H1 (cell line): ENCODE results near the gene GANC. TPM values are rescaled to one million over a fixed set of nuclear protein-coding genes. Genes with fewer than 3 reads are reported as not detected.

ENCODE experiments used
- CTCF ChIA-PET: fragments of 300-600 bp; sonication (Branson Sonifier 250); formaldehyde crosslinking; loops from one replicate; lab custom pipeline; 2021; ENCODE audit not compliant: partially characterized antibody; lab: Charles Lee
- POLR2A ChIA-PET: fragments of 300-600 bp; sonication (Branson Sonifier 250); formaldehyde crosslinking; loops from one replicate; lab custom pipeline; 2021; ENCODE audit warnings: inconsistent platforms; ENCODE audit not compliant: partially characterized antibody; lab: Charles Lee
- DNase-seq, 2 experiments: peaks; one replicate each; pipeline versions ENCODE4 v3.0.0 to v3.0.0-alpha.2; 2010 to 2022; ENCODE audit warnings: low spot score in 2 of 2, low read depth in 1 of 2, mixed read lengths in 1 of 2
- FAIRE-seq: peaks from 2 replicates; lab custom pipeline; 2011; peaks lifted over from hg19 to GRCh38; lab: Jason Lieb, UNC
- H2AFZ ChIP-seq: 2 replicates; pipeline ENCODE4 v1.8.1; 2012; ENCODE audit warnings: low read length, inconsistent platforms
- H2AK5ac ChIP-seq: 2 replicates; pipeline ENCODE4 v1.6.1; 2013; ENCODE audit warnings: low read depth, low read length
- H2BK120ac ChIP-seq: replicated peaks from 2 replicates; pipeline ENCODE3; 2013; ENCODE audit warnings: low read depth, low read length, inconsistent platforms
- H2BK12ac ChIP-seq: 2 replicates; pipeline ENCODE4 v1.6.1; 2013; ENCODE audit warnings: low read depth, low read length
- H2BK15ac ChIP-seq: 2 replicates; pipeline ENCODE4 v1.6.1; 2013; ENCODE audit warnings: low read length
- H2BK20ac ChIP-seq: 2 replicates; pipeline ENCODE4 v1.6.1; 2013; ENCODE audit warnings: low read length
- H2BK5ac ChIP-seq: 2 replicates; pipeline ENCODE4 v1.6.1; 2013; ENCODE audit warnings: low read depth, low read length
- H3K14ac ChIP-seq: 2 replicates; pipeline ENCODE4 v1.6.1; 2013; ENCODE audit warnings: inconsistent platforms; ENCODE audit not compliant: insufficient read length
- H3K18ac ChIP-seq: 2 replicates; pipeline ENCODE4 v1.6.1; 2013; ENCODE audit warnings: low read length; ENCODE audit errors: extremely low read depth
- H3K23ac ChIP-seq: 2 replicates; pipeline ENCODE4 v1.6.1; 2013; ENCODE audit warnings: inconsistent platforms; ENCODE audit not compliant: insufficient read length
- H3K23me2 ChIP-seq: 2 replicates; pipeline ENCODE4 v1.6.1; 2013; ENCODE audit warnings: low read depth, low read length
- H3K27ac ChIP-seq: 2 replicates; pipeline ENCODE4 v1.6.1; 2011; ENCODE audit warnings: low read depth, low read length, inconsistent platforms
- H3K27me3 ChIP-seq, 4 experiments: replicated peaks in 1 of 4; 1 replicate in 1 of 4; 2 replicates in 3 of 4; pipeline versions ENCODE4 v1.6.1 to v1.8.1; 2011 to 2013; ENCODE audit warnings: low read length in 3 of 4, mild to moderate bottlenecking in 3 of 4, inconsistent platforms in 2 of 4, mixed read lengths in 2 of 4, moderate library complexity in 1 of 4; ENCODE audit not compliant: control insufficient read depth in 3 of 4, insufficient read depth in 3 of 4; ENCODE audit errors: extremely low read depth in 1 of 4
- H3K36me3 ChIP-seq, 4 experiments: 2 replicates each; pipeline versions ENCODE4 v1.6.1 to v1.8.1; 2011 to 2013; ENCODE audit warnings: mild to moderate bottlenecking in 4 of 4, low read length in 3 of 4, moderate library complexity in 2 of 4, control low read depth in 1 of 4, inconsistent platforms in 1 of 4; ENCODE audit not compliant: insufficient read depth in 4 of 4, control insufficient read depth in 2 of 4
- H3K4ac ChIP-seq: replicated peaks from 2 replicates; pipeline ENCODE3; 2013; ENCODE audit warnings: low read length, low read depth, mixed read lengths, inconsistent platforms; ENCODE audit not compliant: insufficient read length
- H3K4me1 ChIP-seq, 4 experiments: replicated peaks in 1 of 4; 1 replicate in 1 of 4; 2 replicates in 3 of 4; pipeline versions ENCODE4 v1.6.1 to v1.8.1; 2011 to 2013; ENCODE audit warnings: low read length in 3 of 4, inconsistent platforms in 2 of 4, mixed read lengths in 1 of 4; ENCODE audit not compliant: insufficient read depth in 4 of 4, control insufficient read depth in 3 of 4
- H3K4me2 ChIP-seq, 2 experiments: 2 replicates each; pipeline versions ENCODE4 v1.6.1 to v1.8.1; 2011 to 2013; ENCODE audit warnings: low read depth in 2 of 2, low read length in 2 of 2, control low read depth in 1 of 2, inconsistent platforms in 1 of 2, mild to moderate bottlenecking in 1 of 2; ENCODE audit not compliant: insufficient read depth in 1 of 2
- H3K4me3 ChIP-seq, 4 experiments: fragments of 200-600, 300-600 bp in 1 of 4; sonication (generic), shearing (Covaris generic), sonication (Bioruptor Twin) in 1 of 4; 2 replicates each; pipeline versions ENCODE4 v1.5.1 to v1.8.1; 2011 to 2016; ENCODE audit warnings: low read length in 4 of 4, low read depth in 3 of 4, control low read depth in 2 of 4, inconsistent platforms in 2 of 4, mild to moderate bottlenecking in 2 of 4, mixed read lengths in 1 of 4, moderate library complexity in 1 of 4; ENCODE audit not compliant: insufficient read depth in 2 of 4; ENCODE audit errors: extremely low read depth in 1 of 4
- H3K56ac ChIP-seq: replicated peaks from 2 replicates; pipeline ENCODE3; 2013; ENCODE audit warnings: low read depth, mild to moderate bottlenecking, mixed read lengths, low read length, inconsistent platforms; ENCODE audit not compliant: insufficient read length
- H3K79me1 ChIP-seq: 2 replicates; pipeline ENCODE4 v1.6.1; 2013; ENCODE audit warnings: low read depth, low read length, control low read depth
- H3K79me2 ChIP-seq, 2 experiments: 2 replicates each; pipeline versions ENCODE4 v1.6.1 to v1.8.1; 2012 to 2013; ENCODE audit warnings: low read length in 2 of 2, mild to moderate bottlenecking in 2 of 2, inconsistent platforms in 1 of 2; ENCODE audit not compliant: insufficient read depth in 2 of 2, control insufficient read depth in 1 of 2
- H3K9ac ChIP-seq, 4 experiments: replicated peaks in 1 of 4; 1 replicate in 1 of 4; 2 replicates in 3 of 4; pipeline versions ENCODE4 v1.6.1 to v1.8.1; 2011 to 2013; ENCODE audit warnings: low read depth in 3 of 4, low read length in 3 of 4, control low read depth in 2 of 4, mild to moderate bottlenecking in 2 of 4, moderate library complexity in 2 of 4, inconsistent platforms in 1 of 4; ENCODE audit errors: extremely low read depth in 1 of 4
- H3K9me3 ChIP-seq, 2 experiments: 2 replicates each; pipeline versions ENCODE4 v1.6.1 to v1.8.1; 2012 to 2013; ENCODE audit warnings: mild to moderate bottlenecking in 2 of 2, moderate library complexity in 2 of 2, control low read depth in 1 of 2, inconsistent platforms in 1 of 2, low read depth in 1 of 2, low read length in 1 of 2, mixed read lengths in 1 of 2; ENCODE audit not compliant: insufficient read depth in 2 of 2
- H4K20me1 ChIP-seq, 2 experiments: replicated peaks in 1 of 2; 2 replicates each; pipeline versions ENCODE3 to v1.8.1; 2011 to 2013; ENCODE audit warnings: inconsistent platforms in 2 of 2, low read length in 2 of 2, mild to moderate bottlenecking in 1 of 2; ENCODE audit not compliant: insufficient read depth in 2 of 2, control insufficient read depth in 1 of 2
- H4K5ac ChIP-seq: 2 replicates; pipeline ENCODE4 v1.6.1; 2013; ENCODE audit warnings: low read length, low read depth, mixed read lengths, inconsistent platforms; ENCODE audit not compliant: insufficient read length
- H4K8ac ChIP-seq: 2 replicates; pipeline ENCODE4 v1.8.0; 2013; ENCODE audit warnings: mild to moderate bottlenecking, moderate library complexity, low read length, inconsistent platforms; ENCODE audit not compliant: insufficient read depth; ENCODE audit errors: extremely low read depth
- H4K91ac ChIP-seq: replicated peaks from 2 replicates; pipeline ENCODE3; 2013; ENCODE audit warnings: low read length, mixed read lengths, inconsistent platforms; ENCODE audit not compliant: insufficient read length
- ATF2 ChIP-seq: IDR thresholded peaks from 2 replicates; pipeline ENCODE4 v1.6.1; 2012; ENCODE audit warnings: low read length, inconsistent platforms
- BACH1 ChIP-seq: IDR thresholded peaks from 2 replicates; pipeline ENCODE4 v1.6.1; 2012; ENCODE audit warnings: low read length, improper control_type of control experiment
- CBX5 ChIP-seq: fragments of 300-800, 300-1000 bp; sonication (generic); IDR thresholded peaks from 2 replicates; pipeline ENCODE4 v1.7.1; 2016; ENCODE audit warnings: antibody characterized with exemption, low read length, low read depth
- CTBP2 ChIP-seq: IDR thresholded peaks from 2 replicates; pipeline ENCODE4 v1.7.0; 2011; ENCODE audit warnings: borderline replicate concordance, mild to moderate bottlenecking, moderate library complexity, mixed read lengths, low read length; ENCODE audit not compliant: insufficient read depth, insufficient read length
- E2F6 ChIP-seq: IDR thresholded peaks from 2 replicates; pipeline ENCODE4 v1.6.1; 2012; ENCODE audit warnings: inconsistent platforms
- HDAC2 ChIP-seq, 2 experiments: fragments of 300-600 bp in 1 of 2; sonication (generic) in 1 of 2; IDR thresholded peaks; 2 replicates each; pipeline ENCODE4 v1.6.1; 2011 to 2012; ENCODE audit warnings: low read depth in 2 of 2, low read length in 2 of 2, mild to moderate bottlenecking in 2 of 2, moderate library complexity in 2 of 2, borderline replicate concordance in 1 of 2, inconsistent platforms in 1 of 2
- NANOG ChIP-seq: IDR thresholded peaks from 2 replicates; pipeline ENCODE4 v1.6.1; 2011; ENCODE audit warnings: low read length, low read depth, mild to moderate bottlenecking, inconsistent platforms; ENCODE audit not compliant: insufficient read depth, poor library complexity, severe bottlenecking
- NRF1 ChIP-seq: IDR thresholded peaks from 2 replicates; pipeline ENCODE4 v1.6.1; 2011; ENCODE audit warnings: mild to moderate bottlenecking, low read depth, low read length, improper control_type of control experiment
- RBBP5 ChIP-seq: IDR thresholded peaks from 2 replicates; pipeline ENCODE4 v1.7.1; 2012; ENCODE audit warnings: low read depth, mild to moderate bottlenecking, inconsistent platforms, low read length, moderate library complexity, borderline replicate concordance
- RXRA ChIP-seq: IDR thresholded peaks from 2 replicates; pipeline ENCODE4 v1.6.1; 2011; ENCODE audit warnings: low read depth, mild to moderate bottlenecking, low read length, moderate library complexity; ENCODE audit not compliant: insufficient read depth
- SUZ12 ChIP-seq: fragments of 200-600 bp; sonication (generic); IDR thresholded peaks from 2 replicates; pipeline ENCODE4 v1.6.1; 2012; ENCODE audit warnings: mild to moderate bottlenecking, inconsistent platforms, low read length, moderate library complexity, mixed read lengths
- WGBS, 2 experiments: shearing (Covaris generic) in 1 of 2; methylation state at CpG; one replicate each; pipeline versions ENCODE4 v1.1.6 to v1.1.7; 2013 to 2015; ENCODE audit warnings: low lambda C conversion rate in 2 of 2, mixed read lengths in 2 of 2, inconsistent platforms in 1 of 2, low coverage in 1 of 2, missing lambda C conversion rate in 1 of 2; ENCODE audit not compliant: insufficient replicate concordance in 2 of 2, insufficient coverage in 1 of 2, insufficient read length in 1 of 2; ENCODE audit errors: extremely low coverage in 1 of 2, missing lambda C conversion rate in 1 of 2; 5-methylcytosine and 5-hydroxymethylcytosine counted together
- polyA plus RNA-seq, 7 experiments: library from polyadenylated mRNA; depleted of rRNA in 3 of 7; stranded (reverse) in 5 of 7; unstranded in 2 of 7; fragments of >200 nt in 5 of 7; fragments of 200-250 nt in 2 of 7; gene quantifications; 1 replicate in 5 of 7; 2 replicates in 1 of 7; 4 replicates in 1 of 7; pipeline versions ENCODE4 v1.2.1 to v1.2.3, GENCODE V29; 2011 to 2013; ENCODE audit warnings: missing spikeins in 2 of 7, mixed read lengths in 2 of 7
- total RNA-seq: library from RNA; stranded (reverse); fragmentation: NEBNext Ultra II Directional; extraction: Animal tissue kit (Norgen Biotek cat#: 25700); gene quantifications from 2 replicates; pipeline ENCODE4 v1.2.1, GENCODE V29; 2021

The GANC gene
- total and polyA plus RNA-seq, 2 of the 8 experiments (the other 6 are each of a cell fraction or from before 2014, with no cell fraction given): 6.8 to 14.4 TPM

GRCh38 chr15:42226648-42227047 lies 46.4 kb upstream of the GANC start:
- Histone ChIP-seq H3K23me2 (no peaks in the 10 kb centered on the region), H4K5ac (no peak overlapping the region), H3K79me2 (no peaks in the 10 kb centered on the region), H2BK5ac (no peak overlapping the region), H3K56ac (no peak overlapping the region), H4K91ac (no peak overlapping the region), H3K79me1 (no peaks in the 10 kb centered on the region), H3K27ac (no peak overlapping the region), H3K14ac (no peak overlapping the region), H2AFZ (no peak overlapping the region), H3K9ac (no peak overlapping the region), H3K4ac (no peak overlapping the region), H3K4me3 (no peak overlapping the region), H2BK120ac (no peak overlapping the region), H3K36me3 (peaks cover 9 to 50% (median 28%) of the 10 kb centered on the region in 4 experiments; a peak in 7 of 8 replicates), H2BK12ac (no peak overlapping the region), H3K9me3 (no peaks in the 10 kb centered on the region), H4K20me1 (peaks cover 0 to 2% of the 10 kb centered on the region in 2 experiments), H4K8ac (no peak overlapping the region), H2BK20ac (no peak overlapping the region), H3K4me1 (no peaks in the 10 kb centered on the region), H3K27me3 (no peaks in the 10 kb centered on the region), H2BK15ac (no peak overlapping the region), H3K4me2 (no peak overlapping the region), H3K18ac (no peak overlapping the region), H2AK5ac (no peak overlapping the region), H3K23ac (no peak overlapping the region)
- CTCF ChIA-PET: interaction anchor here (1.2 to 4.1 kb wide), 2 partner anchors 9 to 159 kb away, joined by 4 to 16 read pairs; no protein-coding TSS in a partner anchor
- FAIRE-seq: no peak
- no peak for DNase-seq
- POLR2A ChIA-PET: no interaction called here
- WGBS, 2 experiments: 89% methylated on average over 5 of the region's 5 CpGs; no CpG with 5 or more reads in 1 of the 2 experiments
- TF ChIP-seq RXRA (no peak), HDAC2 (IDR thresholded peaks at IDR 0.05; ENCODE audit: borderline replicate concordance in 1 of 2, low read depth in 2 of 2, low read length in 2 of 2) (no peak), ATF2 (no peak), CTBP2 (no peak), NRF1 (no peak), RBBP5 (no peak), BACH1 (no peak), E2F6 (no peak), CBX5 (no peak), NANOG (no peak), SUZ12 (no peak)
